Smooth muscle cell (in vitro differentiated cells): Measurements from ENCODE around the gene MAPK1. TPM values are rescaled to one million over a fixed set of nuclear protein-coding genes. Genes with fewer than 3 reads are reported as not detected.
"Not testable (repeated sequence)": the region's sequence is repeated elsewhere in the genome, so short reads cannot be mapped to it uniquely, and the experiment has no call there.

Experiments used
- DNase-seq: peaks from one replicate; lab custom pipeline; 2025; ENCODE audit not compliant: unreplicated experiment; lab: John Stamatoyannopoulos, UW
- H2AFZ ChIP-seq: fragments of 200-600 bp; sonication (generic); 2 replicates; pipeline ENCODE4 v1.6.0; 2016; ENCODE audit warnings: antibody characterized with exemption, low read depth, mild to moderate bottlenecking
- H3F3A ChIP-seq: fragments of 200-600 bp; sonication (generic); 2 replicates; pipeline ENCODE4 v1.6.0; 2017; ENCODE audit warnings: antibody characterized with exemption, low read depth
- H3K27ac ChIP-seq: fragments of 200-600 bp; sonication (generic); 2 replicates; pipeline ENCODE4 v1.5.1; 2016; ENCODE audit warnings: low read depth, mild to moderate bottlenecking
- H3K27me3 ChIP-seq: fragments of 200-600 bp; sonication (generic); 2 replicates; pipeline ENCODE4 v1.6.1; 2016; ENCODE audit warnings: low read depth, mild to moderate bottlenecking
- H3K36me3 ChIP-seq: fragments of 200-600 bp; sonication (generic); 2 replicates; pipeline ENCODE4 v1.5.1; 2016; ENCODE audit warnings: low read depth
- H3K4me1 ChIP-seq: fragments of 200-600 bp; sonication (generic); 2 replicates; pipeline ENCODE4 v1.5.1; 2016; ENCODE audit warnings: low read depth
- H3K4me2 ChIP-seq: fragments of 200-600 bp; sonication (generic); 2 replicates; pipeline ENCODE4 v1.6.0; 2016; ENCODE audit warnings: mild to moderate bottlenecking
- H3K4me3 ChIP-seq: fragments of 200-600 bp; sonication (generic); 2 replicates; pipeline ENCODE4 v1.5.1; 2016; ENCODE audit warnings: mild to moderate bottlenecking
- H3K79me2 ChIP-seq: fragments of 200-600 bp; sonication (generic); 2 replicates; pipeline ENCODE4 v1.6.0; 2016; ENCODE audit warnings: low read depth, mild to moderate bottlenecking
- H3K9ac ChIP-seq: fragments of 200-600 bp; sonication (generic); 2 replicates; pipeline ENCODE4 v1.6.0; 2016; ENCODE audit warnings: low read depth
- H3K9me3 ChIP-seq: fragments of 200-600 bp; sonication (generic); replicated peaks from 2 replicates; pipeline ENCODE4 v1.5.1; 2016; ENCODE audit warnings: low read depth
- H4K20me1 ChIP-seq: fragments of 200-600 bp; sonication (generic); 2 replicates; pipeline ENCODE4 v1.6.0; 2016; ENCODE audit warnings: low read depth
- CTCF ChIP-seq: fragments of 200-600 bp; sonication (generic); IDR thresholded peaks from 2 replicates; pipeline ENCODE4 v1.5.1; 2017; ENCODE audit warnings: borderline replicate concordance, mild to moderate bottlenecking, antibody characterized with exemption; ENCODE audit not compliant: insufficient read depth, poor library complexity, severe bottlenecking
- WGBS: methylation state at CpG from one replicate; pipeline ENCODE4 v1.1.7; 2016; ENCODE audit warnings: low lambda C conversion rate; 5-methylcytosine and 5-hydroxymethylcytosine counted together
- polyA plus RNA-seq: library from polyadenylated mRNA; unstranded; fragments of >200 nt; fragmentation: Nextera tagmentation; extraction: Ambion mirVana; gene quantifications from 2 replicates; pipeline ENCODE4 v1.2.1, GENCODE V29; 2016
- total RNA-seq: library from RNA; depleted of rRNA; stranded (reverse); fragments of >200 nt; gene quantifications from 2 replicates; pipeline ENCODE4 v1.2.3, GENCODE V29; 2014

Gene MAPK1
- total and polyA plus RNA-seq, 2 experiments from 2014 or later: 57.1 to 62.3 TPM

GRCh38 chr22:21896951-21897513 lies 29.6 kb upstream of the MAPK1 start:
- TF ChIP-seq CTCF: no peak
- Histone ChIP-seq H3K9ac (no peak overlapping the region), H3K4me1 (no peaks in the 10 kb centered on the region), H2AFZ (no peak overlapping the region), H3K9me3 (no peaks in the 10 kb centered on the region), H3K27me3 (no peaks in the 10 kb centered on the region), H3F3A (no peaks in the 10 kb centered on the region), H3K4me3 (no peak overlapping the region), H4K20me1 (no peaks in the 10 kb centered on the region), H3K4me2 (no peak overlapping the region), H3K79me2 (no peaks in the 10 kb centered on the region), H3K27ac (no peak overlapping the region), H3K36me3 (no peaks in the 10 kb centered on the region)
- WGBS: 92% methylated on average over 5 of the region's 5 CpGs
- DNase-seq: no peak

GRCh38 chr22:21896275-21896674 lies 28.8 kb upstream of the MAPK1 start:
- not testable (repeated sequence) for H3K27ac ChIP-seq, H3K79me2 ChIP-seq, H3K27me3 ChIP-seq, H3K4me1 ChIP-seq, H3K9me3 ChIP-seq, H3K9ac ChIP-seq, H2AFZ ChIP-seq, DNase-seq, H3K36me3 ChIP-seq, H3K4me3 ChIP-seq, H3K4me2 ChIP-seq, H4K20me1 ChIP-seq, H3F3A ChIP-seq
- WGBS: 68% methylated on average over 4 of the region's 4 CpGs

- no peaks in the 10 kb centered on the region for H4K20me1 ChIP-seq
- no peaks in the 10 kb centered on the region for H3K9me3 ChIP-seq
- no peaks in the 10 kb centered on the region for H3F3A ChIP-seq
- H3K4me2 ChIP-seq: no peak overlapping the region
- no peak overlapping the region for H3K4me3 ChIP-seq
- WGBS: 94% methylated on average over 8 of the region's 8 CpGs
- no peaks in the 10 kb centered on the region for H3K27me3 ChIP-seq
- no peak overlapping the region for H2AFZ ChIP-seq
- no peak overlapping the region for H3K9ac ChIP-seq
- no peaks in the 10 kb centered on the region for H3K79me2 ChIP-seq
- no peaks in the 10 kb centered on the region for H3K4me1 ChIP-seq
- H3K36me3 ChIP-seq: no peaks in the 10 kb centered on the region
- TF ChIP-seq CTCF: no peak
- H3K27ac ChIP-seq: no peak overlapping the region
- no peak for DNase-seq
Observed at GRCh38 chr22:21894799-21895198, 27.4 kb upstream of the MAPK1 start.

- DNase-seq: no peak
- WGBS: 95% methylated on average over 10 of the region's 10 CpGs
- H3K4me2 ChIP-seq: no peak overlapping the region
- no peak overlapping the region for H3K4me3 ChIP-seq
- no peaks in the 10 kb centered on the region for H3K27me3 ChIP-seq
- no peaks in the 10 kb centered on the region for H3K4me1 ChIP-seq
- H2AFZ ChIP-seq: no peak overlapping the region
- H3K9ac ChIP-seq: no peak overlapping the region
- TF ChIP-seq CTCF: no peak
- no peaks in the 10 kb centered on the region for H3K9me3 ChIP-seq
- no peaks in the 10 kb centered on the region for H3K79me2 ChIP-seq
- H3K36me3 ChIP-seq: no peaks in the 10 kb centered on the region
- no peaks in the 10 kb centered on the region for H3F3A ChIP-seq
- H3K27ac ChIP-seq: no peak overlapping the region
- no peaks in the 10 kb centered on the region for H4K20me1 ChIP-seq
Observed at GRCh38 chr22:21889251-21889990, 22.0 kb upstream of the MAPK1 start.
